Right cardiac atrium (tissue), 5 donors: ENCODE results near the gene CD81. TPM values are rescaled to one million over a fixed set of nuclear protein-coding genes. Genes with fewer than 3 reads are reported as not detected.
A peak's percentile ranks its signal among the peaks of the same experiment; 100 is the strongest.

Source experiments
- ATAC-seq, 2 donors: fragments of 200-7000 bp; cut with Tn5 transposase; one replicate each; pipeline versions ENCODE4 v1.8.0 to v1.9.1; 2020; ENCODE audit warnings: moderate library complexity in 2 of 2, mild to moderate bottlenecking in 1 of 2
- DNase-seq, 3 donors: peaks; one replicate each; pipeline ENCODE4 v3.0.0-alpha.2; 2020
- H3K27ac ChIP-seq: one replicate; pipeline ENCODE4 v1.5.1; 2013; ENCODE audit warnings: mild to moderate bottlenecking, low read length, control low read depth, moderate library complexity
- H3K27me3 ChIP-seq: one replicate; pipeline ENCODE4 v1.6.1; 2013; ENCODE audit not compliant: control insufficient read depth, insufficient read depth
- H3K4me1 ChIP-seq: one replicate; pipeline ENCODE4 v1.6.1; 2013; ENCODE audit warnings: low read length; ENCODE audit not compliant: control insufficient read depth, insufficient read depth
- H3K4me3 ChIP-seq: one replicate; pipeline ENCODE4 v1.5.1; 2013; ENCODE audit warnings: low read length, control low read depth
- H3K9me3 ChIP-seq: one replicate; pipeline ENCODE4 v1.6.1; 2013; ENCODE audit warnings: low read length; ENCODE audit not compliant: control insufficient read depth
- WGBS: extraction: QIAGEN DNeasy Blood & Tissue Kit; methylation state at CpG from one replicate; pipeline ENCODE4 v1.1.7; 2013; 5-methylcytosine and 5-hydroxymethylcytosine counted together
- intact Hi-C, 4 donors: fragments of 100-400 bp; cut with DNase I; formaldehyde crosslinking; loops; one replicate each; pipeline versions ENCODE4 v1.11.0 to v1.14.0; 2022 to 2023
- polyA plus RNA-seq: library from polyadenylated mRNA; stranded (reverse); fragments of 200-250 nt; gene quantifications from one replicate; pipeline ENCODE4 v1.2.3, GENCODE V29; 2013
- total RNA-seq, 4 donors: library from RNA; stranded (reverse); fragmentation: NEBNext Ultra II Directional; extraction: Animal tissue kit (Norgen Biotek cat#: 25700); gene quantifications; one replicate each; pipeline ENCODE4 v1.2.1, GENCODE V29; 2021
- donor health status: healthy with polysubstance abuse.
- donor health status: DM: no; HTN: yes; CAD: no.
- donor health status: DM: no; HTN: no; CAD: no.
- donor health status: DM: no; HTN: yes; CAD: no; lungs with severe emphysema.
- donor health status: DM: yes; HTN: yes; CAD: no.

Gene CD81
- total and polyA plus RNA-seq, 5 donors: 677 to 920 (median 816) TPM

- intact Hi-C loops: loop anchor here in 2 of 4 donors (5.0 to 10.0 kb wide), 3 partner anchors 228 to 470 kb away; no protein-coding TSS in a partner anchor
- Histone ChIP-seq H3K27me3 (no peaks in the 10 kb centered on the region), H3K4me1 (no peaks in the 10 kb centered on the region), H3K9me3 (no peaks in the 10 kb centered on the region), H3K27ac (no peak overlapping the region), H3K4me3 (no peak overlapping the region)
- ATAC-seq (no peak), DNase-seq (peak in 1 of 3 donors; percentile 48)
- WGBS: 75% methylated on average over 28 of the region's 28 CpGs
Observed at GRCh38 chr11:2424811-2425495, 47.8 kb downstream of the CD81 start.

- H3K27me3 ChIP-seq: no peaks in the 10 kb centered on the region
- 74% methylated on average over 8 of the region's 8 CpGs for WGBS
- no peak overlapping the region for H3K4me3 ChIP-seq
- intact Hi-C loops: loop anchor here in 2 of 4 donors (5.0 to 10.0 kb wide), 2 partner anchors 467 to 469 kb away; no protein-coding TSS in a partner anchor
- peak in 2 of 3 donors; percentile 34 to 44 for DNase-seq
- no peak for ATAC-seq
- no peaks in the 10 kb centered on the region for H3K9me3 ChIP-seq
- H3K27ac ChIP-seq: no peak overlapping the region
- H3K4me1 ChIP-seq: no peaks in the 10 kb centered on the region
Observed at GRCh38 chr11:2425506-2425905, 48.4 kb downstream of the CD81 start.

- H3K4me3 ChIP-seq: no peak overlapping the region
- H3K9me3 ChIP-seq: no peaks in the 10 kb centered on the region
- no peaks in the 10 kb centered on the region for H3K4me1 ChIP-seq
- peak in 1 of 3 donors; percentile 43 for DNase-seq
- H3K27me3 ChIP-seq: no peaks in the 10 kb centered on the region
- intact Hi-C loops: loop anchor here in 2 of 4 donors (5.0 to 10.0 kb wide), 2 partner anchors 466 to 469 kb away; no protein-coding TSS in a partner anchor
- no peak overlapping the region for H3K27ac ChIP-seq
- ATAC-seq: no peak
- WGBS: 89% methylated on average over 13 of the region's 13 CpGs
Observed at GRCh38 chr11:2426221-2426620, 49.1 kb downstream of the CD81 start.

GRCh38 chr11:2426826-2427521, 49.9 kb downstream of the CD81 start:
- Histone ChIP-seq H3K4me3 (no peak overlapping the region), H3K27me3 (no peaks in the 10 kb centered on the region), H3K9me3 (no peaks in the 10 kb centered on the region), H3K27ac (no peak overlapping the region), H3K4me1 (no peaks in the 10 kb centered on the region)
- WGBS: 88% methylated on average over 14 of the region's 14 CpGs
- ATAC-seq (no peak), DNase-seq (peak in 2 of 3 donors; percentile 29 to 59)
- intact Hi-C loops: loop anchor here in 2 of 4 donors (5.0 to 10.0 kb wide), 2 partner anchors 465 to 468 kb away; no protein-coding TSS in a partner anchor

- H3K9me3 ChIP-seq: no peaks in the 10 kb centered on the region
- no peak overlapping the region for H3K4me3 ChIP-seq
- no peak for ATAC-seq
- H3K4me1 ChIP-seq: no peaks in the 10 kb centered on the region
- H3K27ac ChIP-seq: no peak overlapping the region
- 69% methylated on average over 12 of the region's 12 CpGs for WGBS
- intact Hi-C loops: loop anchor here (1.0 to 10.0 kb wide), 6 partner anchors 101 to 467 kb away; no protein-coding TSS in a partner anchor
- DNase-seq: peak in 2 of 3 donors; percentile 27 to 49
- no peaks in the 10 kb centered on the region for H3K27me3 ChIP-seq
Observed at GRCh38 chr11:2427721-2428321, 50.7 kb downstream of the CD81 start.

- 48% methylated on average over 8 of the region's 8 CpGs for WGBS
- DNase-seq: peak; percentile 62 to 91 (median 86)
- Histone ChIP-seq H3K4me1 (no peaks in the 10 kb centered on the region), H3K27ac (no peak overlapping the region), H3K27me3 (no peaks in the 10 kb centered on the region), H3K4me3 (no peak overlapping the region), H3K9me3 (no peaks in the 10 kb centered on the region)
- intact Hi-C loops: loop anchor here (1.0 to 10.0 kb wide), 6 partner anchors 100 to 466 kb away; no protein-coding TSS in a partner anchor
- peak; percentile 62 to 73 for ATAC-seq
Observed at GRCh38 chr11:2428322-2428795, 51.2 kb downstream of the CD81 start.

GRCh38 chr11:2431395-2431794, 54.3 kb downstream of the CD81 start:
- Histone ChIP-seq H3K27me3 (no peaks in the 10 kb centered on the region), H3K9me3 (no peaks in the 10 kb centered on the region), H3K4me1 (no peaks in the 10 kb centered on the region), H3K27ac (no peak overlapping the region), H3K4me3 (no peak overlapping the region)
- intact Hi-C loops: loop anchor here in 1 of 4 donors (5.0 kb wide), 1 partner anchor 461 kb away; no protein-coding TSS in a partner anchor
- 84% methylated on average over 1 of the region's 1 CpG for WGBS
- no peak for ATAC-seq
- no peak for DNase-seq

- intact Hi-C loops: loop anchor here in 1 of 4 donors (5.0 kb wide), 1 partner anchor 460 kb away; no protein-coding TSS in a partner anchor
- Histone ChIP-seq H3K27ac (no peak overlapping the region), H3K4me1 (no peaks in the 10 kb centered on the region), H3K27me3 (no peaks in the 10 kb centered on the region), H3K9me3 (no peaks in the 10 kb centered on the region), H3K4me3 (no peak overlapping the region)
- no peak for ATAC-seq
- 72% methylated on average over 15 of the region's 15 CpGs for WGBS
- peak in 2 of 3 donors; percentile 23 to 48 for DNase-seq
Observed at GRCh38 chr11:2432171-2432621, 55.1 kb downstream of the CD81 start.

- no peaks in the 10 kb centered on the region for H3K27me3 ChIP-seq
- no peaks in the 10 kb centered on the region for H3K4me1 ChIP-seq
- intact Hi-C loops: loop anchor here in 1 of 4 donors (5.0 kb wide), 1 partner anchor 460 kb away; no protein-coding TSS in a partner anchor
- ATAC-seq (no peak), DNase-seq (peak in 1 of 3 donors; percentile 37)
- no peaks in the 10 kb centered on the region for H3K9me3 ChIP-seq
- 88% methylated on average over 13 of the region's 13 CpGs for WGBS
- no peak overlapping the region for H3K4me3 ChIP-seq
- no peak overlapping the region for H3K27ac ChIP-seq
Observed at GRCh38 chr11:2432628-2433071, 55.5 kb downstream of the CD81 start.

- 88% methylated on average over 22 of the region's 22 CpGs for WGBS
- DNase-seq (peak in 1 of 3 donors; percentile 30), ATAC-seq (no peak)
- H3K27ac ChIP-seq: no peak overlapping the region
- H3K4me1 ChIP-seq: no peaks in the 10 kb centered on the region
- no peaks in the 10 kb centered on the region for H3K9me3 ChIP-seq
- intact Hi-C loops: loop anchor here in 1 of 4 donors (5.0 kb wide), 1 partner anchor 459 kb away; no protein-coding TSS in a partner anchor
- no peak overlapping the region for H3K4me3 ChIP-seq
- no peaks in the 10 kb centered on the region for H3K27me3 ChIP-seq
Observed at GRCh38 chr11:2433106-2433925, 56.2 kb downstream of the CD81 start.
